AG10803 (cell line): ENCODE measurements around the gene FBF1.

Experiments used
- DNase-seq: peaks from one replicate; pipeline ENCODE4 v3.0.0; 2010; ENCODE audit warnings: low read depth
- H3K4me3 ChIP-seq: 2 replicates; pipeline ENCODE4 v1.5.1; 2011; ENCODE audit warnings: mild to moderate bottlenecking, low read length, control low read depth
- TF ChIP-seq, protein P1 (sequence below): conservative IDR thresholded peaks from 2 replicates; pipeline ENCODE4 v1.5.1; 2011; ENCODE audit warnings: mild to moderate bottlenecking, low read length, control low read depth, inconsistent platforms

FBF1 gene

GRCh38 chr17:75931062-75931461 is 9.8 kb downstream of the FBF1 start:
- H3K4me3 ChIP-seq = no peak overlapping the region
- TF ChIP-seq, protein P1, sequence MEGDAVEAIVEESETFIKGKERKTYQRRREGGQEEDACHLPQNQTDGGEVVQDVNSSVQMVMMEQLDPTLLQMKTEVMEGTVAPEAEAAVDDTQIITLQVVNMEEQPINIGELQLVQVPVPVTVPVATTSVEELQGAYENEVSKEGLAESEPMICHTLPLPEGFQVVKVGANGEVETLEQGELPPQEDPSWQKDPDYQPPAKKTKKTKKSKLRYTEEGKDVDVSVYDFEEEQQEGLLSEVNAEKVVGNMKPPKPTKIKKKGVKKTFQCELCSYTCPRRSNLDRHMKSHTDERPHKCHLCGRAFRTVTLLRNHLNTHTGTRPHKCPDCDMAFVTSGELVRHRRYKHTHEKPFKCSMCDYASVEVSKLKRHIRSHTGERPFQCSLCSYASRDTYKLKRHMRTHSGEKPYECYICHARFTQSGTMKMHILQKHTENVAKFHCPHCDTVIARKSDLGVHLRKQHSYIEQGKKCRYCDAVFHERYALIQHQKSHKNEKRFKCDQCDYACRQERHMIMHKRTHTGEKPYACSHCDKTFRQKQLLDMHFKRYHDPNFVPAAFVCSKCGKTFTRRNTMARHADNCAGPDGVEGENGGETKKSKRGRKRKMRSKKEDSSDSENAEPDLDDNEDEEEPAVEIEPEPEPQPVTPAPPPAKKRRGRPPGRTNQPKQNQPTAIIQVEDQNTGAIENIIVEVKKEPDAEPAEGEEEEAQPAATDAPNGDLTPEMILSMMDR = no peak
- no peak for DNase-seq

DNA sequence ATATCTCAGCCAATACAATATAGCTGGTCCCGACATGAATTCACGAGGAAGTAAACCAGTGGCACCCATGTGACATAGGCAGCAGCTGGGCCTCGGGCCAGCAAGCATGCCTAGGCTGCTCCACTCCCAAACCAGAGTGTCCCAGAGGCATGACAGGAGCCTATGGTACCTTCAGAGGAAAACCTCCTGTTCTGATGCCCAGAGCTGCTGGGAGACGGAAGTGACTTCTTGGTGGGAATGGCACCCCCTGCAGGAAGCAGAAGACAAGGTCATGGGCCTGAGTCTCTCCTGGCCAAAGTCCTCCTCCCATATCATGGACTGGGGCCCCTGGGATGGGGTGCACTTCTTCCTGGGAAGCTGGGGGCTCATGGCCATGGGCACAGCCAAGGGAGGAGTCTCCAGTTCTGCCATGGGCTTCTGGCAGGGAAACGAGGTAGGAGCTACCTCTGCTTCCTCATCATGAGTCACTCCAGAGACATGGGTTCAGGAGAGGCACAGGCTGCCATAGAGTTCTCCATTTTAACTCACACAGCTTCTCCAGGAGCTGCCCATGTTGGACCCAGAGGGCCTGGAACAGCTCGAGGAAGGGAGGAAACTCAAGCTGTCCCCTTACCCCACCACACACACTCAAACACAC is 13.4 kb downstream of the FBF1 start:
- TF ChIP-seq, protein P1 = peak; percentile 29
- peak; percentile 13 for DNase-seq
- no peak overlapping the region for H3K4me3 ChIP-seq

DNA sequence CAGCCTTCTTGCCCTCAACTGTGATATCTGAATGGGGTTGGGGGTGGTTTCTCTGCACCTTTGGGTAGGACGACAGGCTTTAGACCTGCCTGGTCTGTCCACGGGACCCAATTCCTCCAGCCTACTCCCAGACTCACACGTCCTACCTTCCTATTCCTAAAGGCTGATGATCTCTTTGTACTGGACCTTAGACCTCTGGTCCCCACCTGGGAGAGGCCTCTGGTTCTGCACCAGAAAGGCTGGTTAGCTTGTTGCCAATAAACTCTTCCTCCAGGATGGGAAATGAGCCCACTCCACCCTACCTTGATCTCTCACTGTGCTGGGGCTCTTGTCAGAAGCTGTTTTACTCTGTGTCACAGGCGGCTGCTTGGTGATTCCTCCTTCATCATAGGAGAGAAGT is 14.4 kb downstream of the FBF1 start:
- no peak overlapping the region for H3K4me3 ChIP-seq
- DNase-seq = no peak
- TF ChIP-seq, protein P1 = no peak

DNA sequence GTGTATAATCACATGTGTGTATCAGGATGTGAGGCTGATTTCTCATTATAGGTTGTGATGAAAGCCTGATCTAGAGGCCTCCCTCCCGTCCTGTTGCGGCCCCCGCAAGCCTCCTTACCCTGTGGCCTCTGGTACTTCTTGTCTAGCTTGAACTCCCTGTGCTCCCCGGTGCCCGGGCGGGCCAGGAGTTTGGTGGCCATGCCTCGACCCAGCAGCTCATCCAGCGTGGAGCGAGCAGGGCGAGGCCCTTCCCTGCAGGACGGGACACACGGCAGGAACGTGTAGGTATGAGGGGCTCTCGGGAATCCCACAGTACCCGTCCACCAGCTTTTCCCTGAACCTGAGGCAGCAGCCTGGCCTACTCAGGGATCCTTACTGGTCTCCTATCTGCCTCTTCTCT is 14.9 kb downstream of the FBF1 start:
- TF ChIP-seq, protein P1 = no peak
- no peak overlapping the region for H3K4me3 ChIP-seq
- DNase-seq = no peak

- H3K4me3 ChIP-seq = no peak overlapping the region
- no peak for DNase-seq
- TF ChIP-seq, protein P1 = no peak
These were observed 15.7 kb downstream of the FBF1 start for GRCh38 chr17:75925103-75925502.

DNA sequence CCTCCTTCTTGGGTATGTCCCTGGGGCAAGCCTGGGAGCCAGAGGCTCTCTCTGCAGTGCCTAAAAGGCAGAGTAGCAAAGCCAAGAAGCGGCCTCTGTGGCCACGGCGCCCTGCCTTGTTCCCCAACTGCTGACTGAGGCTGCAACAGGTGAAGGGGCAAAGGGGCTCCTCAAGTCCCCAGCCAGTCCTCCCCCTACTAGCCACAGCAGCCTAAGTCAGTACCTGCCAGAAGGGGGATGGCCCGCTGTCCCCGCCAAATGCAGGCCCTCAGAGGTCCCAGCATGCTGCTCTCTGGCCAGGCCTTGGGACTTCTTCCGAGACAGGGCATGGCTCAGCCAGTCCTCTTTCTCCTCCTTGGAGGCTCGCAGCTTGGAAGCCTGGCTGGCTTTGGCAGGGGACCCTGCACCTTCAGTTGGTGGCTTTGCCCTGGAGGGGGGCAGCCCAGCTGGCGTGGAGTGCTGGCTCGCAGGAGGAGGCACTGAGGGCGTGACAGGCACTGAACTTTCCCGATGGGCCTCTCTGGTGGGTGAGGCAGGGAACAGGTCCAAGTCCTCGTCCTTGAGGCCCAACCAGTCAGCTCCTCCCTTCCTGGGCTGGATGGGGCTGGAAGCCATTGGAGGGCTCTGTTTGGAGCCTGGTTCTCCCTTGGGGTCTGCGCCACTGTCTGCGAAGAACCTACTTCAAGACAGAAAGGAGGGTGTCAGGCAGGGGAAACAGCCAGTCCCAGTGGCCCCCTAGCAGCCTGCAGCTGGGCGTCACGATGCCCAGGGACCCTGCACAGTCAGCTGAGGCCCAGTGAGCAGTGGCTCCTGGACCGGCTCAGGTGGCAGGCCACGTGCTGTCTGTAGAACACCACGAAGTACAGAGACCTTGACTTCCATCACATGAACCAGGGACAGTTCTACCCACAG is 17.6 kb downstream of the FBF1 start:
- TF ChIP-seq, protein P1 = no peak
- H3K4me3 ChIP-seq = no peak overlapping the region
- no peak for DNase-seq
